Measurements from ENCODE around the gene ROBO1.

The ROBO1 gene

GRCh38 chr3:79019137-79019923 is 748.5 kb downstream of the ROBO1 start:
- peak overlapping the region; percentile 78 for H3K4me2 ChIP-seq
- H3K9me3 ChIP-seq: no peaks in the 10 kb centered on the region
- H3K4me3 ChIP-seq: peak overlapping the region; percentile 96
- no peak for TF ChIP-seq Cebpa-rat (IDR thresholded peaks at IDR 0.05)
- H4K20me1 ChIP-seq: peaks cover 47% of the 10 kb centered on the region
- H3K4me1 ChIP-seq: peaks cover 21% of the 10 kb centered on the region
- H3K36me3 ChIP-seq: no peaks in the 10 kb centered on the region
- no peaks in the 10 kb centered on the region for H3K27me3 ChIP-seq
- peak overlapping the region; percentile 100 for H3K27ac ChIP-seq
- peak overlapping the region; percentile 99 for H3K9ac ChIP-seq

GRCh38 chr3:79018671-79019136 is 749.1 kb downstream of the ROBO1 start:
- Histone ChIP-seq H3K4me2 (peak overlapping the region; percentile 78), H3K9ac (peak overlapping the region; percentile 99)

GRCh38 chr3:79018265-79018664 is 749.5 kb downstream of the ROBO1 start:
- H3K9ac ChIP-seq: peak overlapping the region; percentile 99

More at GRCh38 chr3:79018671-79019136, 749.1 kb downstream of the ROBO1 start:
- Histone ChIP-seq H4K20me1 (peaks cover 53% of the 10 kb centered on the region), H3K27ac (peak overlapping the region; percentile 100), H3K4me3 (peak overlapping the region; percentile 96), H3K9me3 (no peaks in the 10 kb centered on the region), H3K4me1 (peaks cover 28% of the 10 kb centered on the region), H3K36me3 (no peaks in the 10 kb centered on the region), H3K27me3 (no peaks in the 10 kb centered on the region)
- no peak for TF ChIP-seq Cebpa-rat (IDR thresholded peaks at IDR 0.05)

GRCh38 chr3:79016587-79017376 is 751.0 kb downstream of the ROBO1 start:
- no peaks in the 10 kb centered on the region for H3K9me3 ChIP-seq
- TF ChIP-seq Cebpa-rat (IDR thresholded peaks at IDR 0.05): no peak
- peaks cover 47% of the 10 kb centered on the region for H3K4me1 ChIP-seq
- peak overlapping the region; percentile 96 for H3K4me3 ChIP-seq
- H3K27me3 ChIP-seq: no peaks in the 10 kb centered on the region
- H3K9ac ChIP-seq: peak overlapping the region; percentile 99
- H3K4me2 ChIP-seq: peak overlapping the region; percentile 78
- peak overlapping the region; percentile 100 for H3K27ac ChIP-seq
- no peaks in the 10 kb centered on the region; the same call in 1 of the 2 replicates for H3K36me3 ChIP-seq
- H4K20me1 ChIP-seq: peaks cover 72% of the 10 kb centered on the region

More at GRCh38 chr3:79018265-79018664, 749.5 kb downstream of the ROBO1 start:
- H4K20me1 ChIP-seq: peaks cover 57% of the 10 kb centered on the region
- TF ChIP-seq Cebpa-rat (IDR thresholded peaks at IDR 0.05): no peak
- no peaks in the 10 kb centered on the region for H3K9me3 ChIP-seq
- H3K27ac ChIP-seq: peak overlapping the region; percentile 100
- H3K4me2 ChIP-seq: peak overlapping the region; percentile 78
- peak overlapping the region; percentile 96 for H3K4me3 ChIP-seq
- H3K36me3 ChIP-seq: no peaks in the 10 kb centered on the region; the same call in 1 of the 2 replicates
- H3K27me3 ChIP-seq: no peaks in the 10 kb centered on the region
- peaks cover 32% of the 10 kb centered on the region for H3K4me1 ChIP-seq

GRCh38 chr3:79015854-79016253 is 751.9 kb downstream of the ROBO1 start:
- peak overlapping the region; percentile 99 for H3K9ac ChIP-seq
- peak overlapping the region; percentile 96 for H3K4me3 ChIP-seq
- no peak for TF ChIP-seq Cebpa-rat (IDR thresholded peaks at IDR 0.05)
- H3K9me3 ChIP-seq: no peaks in the 10 kb centered on the region
- peak overlapping the region; percentile 100 for H3K27ac ChIP-seq
- H3K4me2 ChIP-seq: peak overlapping the region; percentile 78
- peaks cover 54% of the 10 kb centered on the region for H3K4me1 ChIP-seq
- no peaks in the 10 kb centered on the region; the same call in 1 of the 2 replicates for H3K36me3 ChIP-seq
- peaks cover 81% of the 10 kb centered on the region for H4K20me1 ChIP-seq
- H3K27me3 ChIP-seq: no peaks in the 10 kb centered on the region

- H3K9ac ChIP-seq: peak overlapping the region; percentile 2; the same call in 1 of the 2 replicates
- H3K27me3 ChIP-seq: no peaks in the 10 kb centered on the region
- peaks cover 97% of the 10 kb centered on the region for H4K20me1 ChIP-seq
- H3K4me1 ChIP-seq: peaks cover 55% of the 10 kb centered on the region
- H3K36me3 ChIP-seq: peaks cover 11% of the 10 kb centered on the region; the same call in 1 of the 2 replicates
- H3K9me3 ChIP-seq: no peaks in the 10 kb centered on the region
- no peak for TF ChIP-seq Cebpa-rat (IDR thresholded peaks at IDR 0.05)
- H3K27ac ChIP-seq: no peak overlapping the region
- H3K4me2 ChIP-seq: peak overlapping the region; percentile 78
- peak overlapping the region; percentile 96 for H3K4me3 ChIP-seq
Measured at GRCh38 chr3:79012946-79013362, 754.8 kb downstream of the ROBO1 start.

GRCh38 chr3:79012530-79012913 is 755.3 kb downstream of the ROBO1 start:
- peaks cover 97% of the 10 kb centered on the region for H4K20me1 ChIP-seq
- peaks cover 55% of the 10 kb centered on the region for H3K4me1 ChIP-seq
- peak overlapping the region; percentile 96 for H3K4me3 ChIP-seq
- no peak overlapping the region for H3K27ac ChIP-seq
- peak overlapping the region; percentile 2; the same call in 1 of the 2 replicates for H3K9ac ChIP-seq
- H3K9me3 ChIP-seq: no peaks in the 10 kb centered on the region
- no peak for TF ChIP-seq Cebpa-rat (IDR thresholded peaks at IDR 0.05)
- no peaks in the 10 kb centered on the region for H3K27me3 ChIP-seq
- H3K36me3 ChIP-seq: peaks cover 11% of the 10 kb centered on the region; the same call in 1 of the 2 replicates
- H3K4me2 ChIP-seq: peak overlapping the region; percentile 78

- Histone ChIP-seq H3K4me2 (peak overlapping the region; percentile 78), H3K9ac (no peak overlapping the region; the same call in 1 of the 2 replicates), H3K27ac (no peak overlapping the region), H3K9me3 (no peaks in the 10 kb centered on the region), H3K36me3 (peaks cover 11% of the 10 kb centered on the region; the same call in 1 of the 2 replicates), H3K4me1 (peaks cover 55% of the 10 kb centered on the region), H4K20me1 (peaks cover 97% of the 10 kb centered on the region), H3K4me3 (peak overlapping the region; percentile 96; the same call in 1 of the 2 replicates), H3K27me3 (no peaks in the 10 kb centered on the region)
- TF ChIP-seq Cebpa-rat (IDR thresholded peaks at IDR 0.05): no peak
Measured at GRCh38 chr3:79011821-79012529, 755.8 kb downstream of the ROBO1 start.

GRCh38 chr3:79009861-79010260 is 757.9 kb downstream of the ROBO1 start:
- no peaks in the 10 kb centered on the region for H3K9me3 ChIP-seq
- no peak overlapping the region for H3K4me2 ChIP-seq
- H3K4me3 ChIP-seq: no peak overlapping the region
- H3K9ac ChIP-seq: no peak overlapping the region
- H3K27me3 ChIP-seq: no peaks in the 10 kb centered on the region
- peaks cover 15% of the 10 kb centered on the region; the same call in 1 of the 2 replicates for H3K36me3 ChIP-seq
- H3K27ac ChIP-seq: no peak overlapping the region
- peaks cover 50% of the 10 kb centered on the region for H3K4me1 ChIP-seq
- TF ChIP-seq Cebpa-rat (IDR thresholded peaks at IDR 0.05): no peak
- H4K20me1 ChIP-seq: peaks cover 100% of the 10 kb centered on the region

All from BLaER1 (cell line).